A673 (cell line): ENCODE measurements around the gene CEND1. TPM values are rescaled to one million over a fixed set of nuclear protein-coding genes. Genes with fewer than 3 reads are reported as not detected.

Source experiments
- BruUV-seq: library from RNA; stranded (reverse); fragments of 400-500 nt; replicated peaks from 2 replicates; lab custom pipeline; 2021; lab: Mats Ljungman, UMichigan
- CTCF ChIA-PET: fragments of 300-600 bp; sonication (Branson Sonifier 250); formaldehyde crosslinking; loops from one replicate; lab custom pipeline; 2022; ENCODE audit warnings: antibody characterized with exemption; lab: Charles Lee
- POLR2A ChIA-PET: fragments of 300-600 bp; sonication (Branson Sonifier 250); formaldehyde crosslinking; loops from one replicate; lab custom pipeline; 2022; ENCODE audit warnings: antibody characterized with exemption; ENCODE audit not compliant: low non-redundant PET; lab: Charles Lee
- DNase-seq: peaks from one replicate; pipeline ENCODE4 v3.0.0-alpha.2; 2015; ENCODE audit warnings: low spot score
- H3K27ac ChIP-seq: fragments of 200-600 bp; sonication (generic); 2 replicates; pipeline ENCODE4 v1.5.1; 2016; ENCODE audit warnings: mixed run types, low read depth, mild to moderate bottlenecking, mixed read lengths, antibody characterized with exemption, low read length; ENCODE audit not compliant: poor library complexity, severe bottlenecking
- H3K27me3 ChIP-seq: fragments of 200-600 bp; sonication (generic); replicated peaks from 2 replicates; pipeline ENCODE4 v1.6.1; 2017; ENCODE audit warnings: mixed run types, low read depth, mild to moderate bottlenecking, mixed read lengths, antibody characterized with exemption, low read length; ENCODE audit not compliant: insufficient read depth, poor library complexity
- H3K36me3 ChIP-seq: fragments of 200-600 bp; sonication (generic); 2 replicates; pipeline ENCODE4 v1.6.1; 2016; ENCODE audit warnings: mixed run types, mild to moderate bottlenecking, mixed read lengths, antibody characterized with exemption, low read length; ENCODE audit not compliant: insufficient read depth, poor library complexity, severe bottlenecking
- H3K4me1 ChIP-seq: fragments of 200-600 bp; sonication (generic); 2 replicates; pipeline ENCODE4 v1.6.1; 2017; ENCODE audit warnings: mixed run types, mild to moderate bottlenecking, mixed read lengths, antibody characterized with exemption, low read length; ENCODE audit not compliant: insufficient read depth, poor library complexity, severe bottlenecking
- H3K4me3 ChIP-seq: fragments of 200-600 bp; sonication (generic); 2 replicates; pipeline ENCODE4 v1.5.1; 2016; ENCODE audit warnings: low read depth, mixed run types, mild to moderate bottlenecking, mixed read lengths, low read length; ENCODE audit not compliant: poor library complexity, severe bottlenecking
- H3K9me3 ChIP-seq: fragments of 200-600 bp; sonication (generic); 2 replicates; pipeline ENCODE4 v1.6.1; 2016; ENCODE audit warnings: mixed run types, low read depth, mild to moderate bottlenecking, mixed read lengths, antibody characterized with exemption, low read length; ENCODE audit not compliant: poor library complexity, severe bottlenecking
- CTCF ChIP-seq: fragments of 300-800, 200-600 bp; sonication (generic); conservative IDR thresholded peaks from 2 replicates; pipeline ENCODE4 v1.5.1; 2017; ENCODE audit warnings: low read depth, mild to moderate bottlenecking, antibody characterized with exemption, low read length, moderate library complexity, mixed read lengths
- EZH2 ChIP-seq: fragments of 200-600 bp; sonication (generic); IDR thresholded peaks from 2 replicates; pipeline ENCODE4 v1.6.1; 2017; ENCODE audit warnings: borderline replicate concordance, low read depth, mild to moderate bottlenecking, mixed read lengths, antibody characterized with exemption, low read length; ENCODE audit not compliant: poor library complexity, severe bottlenecking
- intact Hi-C: fragments of 100-400 bp; cut with micrococcal nuclease; formaldehyde crosslinking; loops from one replicate; pipeline ENCODE4 v1.10.0; 2022; ENCODE audit not compliant: unreplicated experiment
- total RNA-seq: library from RNA; stranded (reverse); gene quantifications from 2 replicates; pipeline ENCODE4 v1.2.3, GENCODE V29; 2021

CEND1 gene
- total RNA-seq, 1 experiment from 2014 or later: 0.52 TPM

- H3K27ac ChIP-seq: no peak overlapping the region
- no peak overlapping the region for H3K4me3 ChIP-seq
- peaks cover 18% of the 10 kb centered on the region for H3K4me1 ChIP-seq
- TF ChIP-seq CTCF (no peak), EZH2 (no peak)
- peaks cover 4% of the 10 kb centered on the region for H3K36me3 ChIP-seq
- no peak for DNase-seq
- ChIA-PET CTCF (no interaction called here), POLR2A (no interaction called here)
- H3K27me3 ChIP-seq: no peaks in the 10 kb centered on the region
- intact Hi-C loops: no loop called here
- H3K9me3 ChIP-seq: no peaks in the 10 kb centered on the region
- no TSS peak for BruUV-seq
These were observed 35.7 kb upstream of the CEND1 start for GRCh38 chr11:825366-826226.

- no peak for TF ChIP-seq CTCF
- no peak for TF ChIP-seq EZH2
- intact Hi-C loops: no loop called here
- no peak overlapping the region for H3K27ac ChIP-seq
- ChIA-PET CTCF (no interaction called here), POLR2A (no interaction called here)
- DNase-seq: no peak
- no peaks in the 10 kb centered on the region for H3K27me3 ChIP-seq
- H3K9me3 ChIP-seq: no peaks in the 10 kb centered on the region
- H3K4me1 ChIP-seq: peaks cover 16% of the 10 kb centered on the region
- H3K36me3 ChIP-seq: peaks cover 4% of the 10 kb centered on the region
- no peak overlapping the region for H3K4me3 ChIP-seq
- BruUV-seq: no TSS peak
These were observed 35.1 kb upstream of the CEND1 start for GRCh38 chr11:824942-825341.

- H3K36me3 ChIP-seq: peaks cover 4% of the 10 kb centered on the region
- H3K4me1 ChIP-seq: peaks cover 10% of the 10 kb centered on the region
- no TSS peak for BruUV-seq
- intact Hi-C loops: no loop called here
- H3K4me3 ChIP-seq: no peak overlapping the region
- DNase-seq: no peak
- ChIA-PET POLR2A (no interaction called here), CTCF (no interaction called here)
- H3K27me3 ChIP-seq: no peaks in the 10 kb centered on the region
- no peak overlapping the region for H3K27ac ChIP-seq
- H3K9me3 ChIP-seq: no peaks in the 10 kb centered on the region
- TF ChIP-seq CTCF: no peak
- no peak for TF ChIP-seq EZH2
These were observed 34.5 kb upstream of the CEND1 start for GRCh38 chr11:824292-824880.
